Liver (tissue), 3 donors: ENCODE data around the gene MTHFD2.

Source experiments
- ATF3 ChIP-seq: IDR thresholded peaks from 2 replicates; pipeline ENCODE4 v1.6.1; 2016; ENCODE audit warnings: antibody characterized with exemption
- NR2F2 ChIP-seq: IDR thresholded peaks from 2 replicates; pipeline ENCODE4 v1.6.1; 2016; ENCODE audit warnings: antibody characterized with exemption
- RAD21 ChIP-seq, 2 donors: IDR thresholded peaks; 2 replicates each; pipeline ENCODE4 v1.6.1; 2016; ENCODE audit warnings: antibody characterized with exemption in 2 of 2, mild to moderate bottlenecking in 2 of 2
- REST ChIP-seq: IDR thresholded peaks from 2 replicates; pipeline ENCODE4 v1.6.1; 2016; ENCODE audit warnings: antibody characterized with exemption, mild to moderate bottlenecking
- SP1 ChIP-seq: IDR thresholded peaks from 2 replicates; pipeline ENCODE4 v1.6.1; 2018; ENCODE audit warnings: antibody characterized with exemption, mild to moderate bottlenecking
- TF ChIP-seq, protein P1 (sequence below): IDR thresholded peaks from 2 replicates; pipeline ENCODE4 v1.6.1; 2016; ENCODE audit warnings: antibody characterized with exemption
- TF ChIP-seq, protein P2 (sequence below): fragments of 150-350 bp; IDR thresholded peaks from 2 replicates; pipeline ENCODE4 v1.5.1; 2017; ENCODE audit warnings: improper control_type of control experiment, low read depth, low read length; ENCODE audit not compliant: missing input control
- donor health status: healthy.
- donor health status: healthy.

DNA sequence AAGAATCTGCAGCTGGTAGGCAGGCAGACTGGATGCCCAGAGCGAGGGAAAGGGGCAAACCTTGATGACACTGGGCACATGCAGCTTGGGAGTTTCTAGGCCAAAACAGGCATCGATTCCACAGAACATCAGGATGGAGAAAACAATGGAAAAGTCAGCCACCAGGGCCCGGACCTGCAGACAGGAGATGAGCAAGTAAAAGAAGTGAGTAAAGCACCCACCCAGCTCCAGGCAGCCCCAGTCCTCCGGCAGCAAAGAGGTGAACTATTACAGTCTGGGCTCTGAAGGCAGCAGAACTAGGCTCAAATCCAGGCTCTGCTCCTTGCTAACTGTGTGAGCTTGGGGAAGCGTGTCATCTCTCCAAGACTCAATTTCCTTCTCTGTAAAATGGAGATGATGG is 36.6 kb downstream of the MTHFD2 start:
- TF ChIP-seq, protein P1, sequence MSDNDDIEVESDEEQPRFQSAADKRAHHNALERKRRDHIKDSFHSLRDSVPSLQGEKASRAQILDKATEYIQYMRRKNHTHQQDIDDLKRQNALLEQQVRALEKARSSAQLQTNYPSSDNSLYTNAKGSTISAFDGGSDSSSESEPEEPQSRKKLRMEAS: no peak
- TF ChIP-seq, protein P2, sequence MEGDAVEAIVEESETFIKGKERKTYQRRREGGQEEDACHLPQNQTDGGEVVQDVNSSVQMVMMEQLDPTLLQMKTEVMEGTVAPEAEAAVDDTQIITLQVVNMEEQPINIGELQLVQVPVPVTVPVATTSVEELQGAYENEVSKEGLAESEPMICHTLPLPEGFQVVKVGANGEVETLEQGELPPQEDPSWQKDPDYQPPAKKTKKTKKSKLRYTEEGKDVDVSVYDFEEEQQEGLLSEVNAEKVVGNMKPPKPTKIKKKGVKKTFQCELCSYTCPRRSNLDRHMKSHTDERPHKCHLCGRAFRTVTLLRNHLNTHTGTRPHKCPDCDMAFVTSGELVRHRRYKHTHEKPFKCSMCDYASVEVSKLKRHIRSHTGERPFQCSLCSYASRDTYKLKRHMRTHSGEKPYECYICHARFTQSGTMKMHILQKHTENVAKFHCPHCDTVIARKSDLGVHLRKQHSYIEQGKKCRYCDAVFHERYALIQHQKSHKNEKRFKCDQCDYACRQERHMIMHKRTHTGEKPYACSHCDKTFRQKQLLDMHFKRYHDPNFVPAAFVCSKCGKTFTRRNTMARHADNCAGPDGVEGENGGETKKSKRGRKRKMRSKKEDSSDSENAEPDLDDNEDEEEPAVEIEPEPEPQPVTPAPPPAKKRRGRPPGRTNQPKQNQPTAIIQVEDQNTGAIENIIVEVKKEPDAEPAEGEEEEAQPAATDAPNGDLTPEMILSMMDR: no peak
- TF ChIP-seq RAD21 (IDR thresholded peaks at IDR 0.05) (no peak), NR2F2 (no peak), SP1 (no peak), ATF3 (no peak), REST (no peak)
